CD4-positive, alpha-beta T cell treated with Interleukin-6 at 100 ng/mL for 8 hours (primary cell): ENCODE results near the gene WT1.

Experiments
- DNase-seq: peaks from one replicate; pipeline ENCODE4 v3.0.0-alpha.2; 2020; ENCODE audit warnings: mixed read lengths, low spot score

The WT1 gene

GRCh38 chr11:32438346-32438865 is 3.1 kb upstream of the WT1 start:
- no peak for DNase-seq

- no peak for DNase-seq
Observed at GRCh38 chr11:32437495-32438345, 2.4 kb upstream of the WT1 start.

- DNase-seq, result no peak
Observed at GRCh38 chr11:32436751-32437494, 1.6 kb upstream of the WT1 start.

- DNase-seq, result no peak
Observed at GRCh38 chr11:32435942-32436750, 807 bp upstream of the WT1 start.

GRCh38 chr11:32435152-32435480 is 223 bp downstream of the WT1 start:
- DNase-seq, result no peak

- no peak for DNase-seq
Observed at GRCh38 chr11:32434356-32435151, 785 bp downstream of the WT1 start.

- no peak for DNase-seq
Observed at GRCh38 chr11:32433914-32434355, 1.4 kb downstream of the WT1 start.

GRCh38 chr11:32433101-32433913 is 2.0 kb downstream of the WT1 start:
- DNase-seq, result no peak

- no peak for DNase-seq
Observed at GRCh38 chr11:32432565-32432964, 2.8 kb downstream of the WT1 start.

GRCh38 chr11:32430568-32431381 is 4.6 kb downstream of the WT1 start:
- no peak for DNase-seq

GRCh38 chr11:32429477-32429876 is 5.9 kb downstream of the WT1 start:
- DNase-seq, result no peak

- no peak for DNase-seq
Observed at GRCh38 chr11:32428665-32429303, 6.6 kb downstream of the WT1 start.

- DNase-seq, result no peak
Observed at GRCh38 chr11:32427935-32428664, 7.2 kb downstream of the WT1 start.

GRCh38 chr11:32427616-32427934 is 7.8 kb downstream of the WT1 start:
- DNase-seq, result no peak

- no peak for DNase-seq
Observed at GRCh38 chr11:32426819-32427615, 8.3 kb downstream of the WT1 start.

- no peak for DNase-seq
Observed at GRCh38 chr11:32426192-32426591, 9.1 kb downstream of the WT1 start.

GRCh38 chr11:32425761-32426160 is 9.6 kb downstream of the WT1 start:
- DNase-seq, result no peak

GRCh38 chr11:32422545-32422944 is 12.8 kb downstream of the WT1 start:
- no peak for DNase-seq
